Upper lobe of left lung (tissue), 6 donors: ENCODE measurements around the gene TBCCD1. TPM values are rescaled to one million over a fixed set of nuclear protein-coding genes. Genes with fewer than 3 reads are reported as not detected.
"Not testable (repeated sequence)": the region's sequence is repeated elsewhere in the genome, so short reads cannot be mapped to it uniquely, and the experiment has no call there.

ENCODE experiments used
- ATAC-seq, 2 donors: fragments of 200-7000 bp; cut with Tn5 transposase; one replicate each; pipeline ENCODE4 v1.9.1; 2022; ENCODE audit warnings: mild to moderate bottlenecking in 2 of 2, moderate library complexity in 2 of 2; ENCODE audit not compliant: low FRiP score in 2 of 2
- DNase-seq, 2 donors: peaks; one replicate each; pipeline ENCODE4 v3.0.0-alpha.2; 2019 to 2020
- H3K27ac ChIP-seq, 4 donors: fragments of 200-600 bp; sonication (generic); one replicate each; pipeline ENCODE4 v1.5.1; 2016 to 2019
- H3K27me3 ChIP-seq, 4 donors: fragments of 200-600 bp; sonication (generic); one replicate each; pipeline ENCODE4 v1.5.1; 2017 to 2019
- H3K36me3 ChIP-seq, 4 donors: fragments of 200-600 bp; sonication (generic); one replicate each; pipeline ENCODE4 v1.5.1; 2016 to 2019
- H3K4me1 ChIP-seq, 4 donors: fragments of 200-600 bp; sonication (generic); one replicate each; pipeline ENCODE4 v1.5.1; 2018 to 2019
- H3K4me3 ChIP-seq, 4 donors: fragments of 200-600 bp; sonication (generic); one replicate each; pipeline ENCODE4 v1.5.1; 2017 to 2019; ENCODE audit warnings: mild to moderate bottlenecking in 2 of 4, moderate library complexity in 1 of 4
- H3K9me3 ChIP-seq, 4 donors: fragments of 200-600 bp; sonication (generic); one replicate each; pipeline ENCODE4 v1.5.1; 2018 to 2019
- EP300 ChIP-seq, 4 donors: sonication (generic); formaldehyde crosslinking; IDR thresholded peaks; one replicate each; pipeline ENCODE4 v1.5.1; 2017; ENCODE audit warnings: antibody characterized with exemption in 4 of 4, control low read depth in 2 of 4
- POLR2A ChIP-seq, 4 donors: fragments of 450-650 bp; IDR thresholded peaks; one replicate each; pipeline ENCODE4 v1.5.1; 2016 to 2017; ENCODE audit warnings: antibody characterized with exemption in 4 of 4, mild to moderate bottlenecking in 2 of 4
- POLR2AphosphoS5 ChIP-seq, 2 donors: sonication (generic); formaldehyde crosslinking; IDR thresholded peaks; one replicate each; pipeline ENCODE4 v1.5.1; 2017; ENCODE audit warnings: antibody characterized with exemption in 2 of 2
- WGBS, 2 donors: methylation state at CpG; one replicate each; pipeline ENCODE4 v1.1.5; 2017 to 2018; 5-methylcytosine and 5-hydroxymethylcytosine counted together
- total RNA-seq, 6 donors: library from RNA; depleted of rRNA in 4 of 6; stranded (reverse); fragments of >200 nt in 4 of 6; gene quantifications; one replicate each; pipeline versions ENCODE4 v1.1.0 to v1.2.1, GENCODE V29; 2016 to 2021
- TF ChIP-seq, protein P1 (sequence below), 6 experiments: fragments of 450-650 bp in 4 of 6; fragments of 200-600 bp in 2 of 6; sonication (generic) in 2 of 6; IDR thresholded peaks; one replicate each; pipeline ENCODE4 v1.5.1; 2016 to 2019; ENCODE audit warnings: antibody characterized with exemption in 6 of 6
- donor health status: DM: no; HTN: no; CAD: no; lungs with moderate emphysema.
- donor health status: DM: no; HTN: yes; CAD: no; lungs with severe emphysema.

TBCCD1 gene
- total RNA-seq, 6 donors from 2014 or later, result 8.3 to 20.4 (median 11.0) TPM

DNA sequence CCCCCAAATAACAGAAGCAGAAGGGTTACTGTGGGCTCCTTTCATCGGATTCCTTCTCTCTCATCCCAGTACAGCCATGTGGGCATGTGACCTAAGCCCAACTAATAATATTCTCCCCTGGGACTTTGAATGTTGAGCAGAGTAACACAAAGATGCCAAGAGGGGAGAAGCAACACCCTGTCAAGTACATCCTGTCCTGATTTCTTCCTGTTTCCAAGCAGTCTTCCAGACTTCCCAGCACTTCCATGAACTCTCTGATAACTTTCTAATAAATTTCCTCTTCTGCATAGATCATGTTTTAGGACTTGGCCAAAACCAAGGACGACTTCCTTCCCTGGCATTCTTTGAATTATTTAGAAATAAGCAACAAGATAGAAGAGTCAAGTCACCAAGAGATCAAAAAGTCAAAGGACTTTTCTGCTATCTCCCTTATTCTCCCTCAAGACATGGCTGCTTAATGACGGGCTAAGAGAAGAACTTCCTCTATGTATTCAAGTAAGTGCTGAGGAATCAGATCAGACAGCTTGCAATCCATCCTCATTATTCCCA lies 60.9 kb downstream of the TBCCD1 start:
- Histone ChIP-seq H3K27ac (no peak overlapping the region), H3K4me3 (no peak overlapping the region), H3K4me1 (peaks cover 0 to 3% (median 0%) of the 10 kb centered on the region in 4 donors), H3K27me3 (no peaks in the 10 kb centered on the region), H3K9me3 (no peaks in the 10 kb centered on the region), H3K36me3 (no peaks in the 10 kb centered on the region)
- DNase-seq, result no peak
- WGBS, 2 donors, result 58 to 59% methylated on average over 3 of the region's 3 CpGs
- no peak for ATAC-seq
- peak in 1 of 2 donors; percentile 25 for TF ChIP-seq POLR2AphosphoS5 (IDR thresholded peaks at IDR 0.05)
- peak in 3 of 4 donors; percentile 26 to 77 (median 77) for TF ChIP-seq EP300 (IDR thresholded peaks at IDR 0.05)
- TF ChIP-seq, protein P1, sequence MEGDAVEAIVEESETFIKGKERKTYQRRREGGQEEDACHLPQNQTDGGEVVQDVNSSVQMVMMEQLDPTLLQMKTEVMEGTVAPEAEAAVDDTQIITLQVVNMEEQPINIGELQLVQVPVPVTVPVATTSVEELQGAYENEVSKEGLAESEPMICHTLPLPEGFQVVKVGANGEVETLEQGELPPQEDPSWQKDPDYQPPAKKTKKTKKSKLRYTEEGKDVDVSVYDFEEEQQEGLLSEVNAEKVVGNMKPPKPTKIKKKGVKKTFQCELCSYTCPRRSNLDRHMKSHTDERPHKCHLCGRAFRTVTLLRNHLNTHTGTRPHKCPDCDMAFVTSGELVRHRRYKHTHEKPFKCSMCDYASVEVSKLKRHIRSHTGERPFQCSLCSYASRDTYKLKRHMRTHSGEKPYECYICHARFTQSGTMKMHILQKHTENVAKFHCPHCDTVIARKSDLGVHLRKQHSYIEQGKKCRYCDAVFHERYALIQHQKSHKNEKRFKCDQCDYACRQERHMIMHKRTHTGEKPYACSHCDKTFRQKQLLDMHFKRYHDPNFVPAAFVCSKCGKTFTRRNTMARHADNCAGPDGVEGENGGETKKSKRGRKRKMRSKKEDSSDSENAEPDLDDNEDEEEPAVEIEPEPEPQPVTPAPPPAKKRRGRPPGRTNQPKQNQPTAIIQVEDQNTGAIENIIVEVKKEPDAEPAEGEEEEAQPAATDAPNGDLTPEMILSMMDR (IDR thresholded peaks at IDR 0.05), result no peak
- TF ChIP-seq POLR2A (IDR thresholded peaks at IDR 0.05), result no peak

DNA sequence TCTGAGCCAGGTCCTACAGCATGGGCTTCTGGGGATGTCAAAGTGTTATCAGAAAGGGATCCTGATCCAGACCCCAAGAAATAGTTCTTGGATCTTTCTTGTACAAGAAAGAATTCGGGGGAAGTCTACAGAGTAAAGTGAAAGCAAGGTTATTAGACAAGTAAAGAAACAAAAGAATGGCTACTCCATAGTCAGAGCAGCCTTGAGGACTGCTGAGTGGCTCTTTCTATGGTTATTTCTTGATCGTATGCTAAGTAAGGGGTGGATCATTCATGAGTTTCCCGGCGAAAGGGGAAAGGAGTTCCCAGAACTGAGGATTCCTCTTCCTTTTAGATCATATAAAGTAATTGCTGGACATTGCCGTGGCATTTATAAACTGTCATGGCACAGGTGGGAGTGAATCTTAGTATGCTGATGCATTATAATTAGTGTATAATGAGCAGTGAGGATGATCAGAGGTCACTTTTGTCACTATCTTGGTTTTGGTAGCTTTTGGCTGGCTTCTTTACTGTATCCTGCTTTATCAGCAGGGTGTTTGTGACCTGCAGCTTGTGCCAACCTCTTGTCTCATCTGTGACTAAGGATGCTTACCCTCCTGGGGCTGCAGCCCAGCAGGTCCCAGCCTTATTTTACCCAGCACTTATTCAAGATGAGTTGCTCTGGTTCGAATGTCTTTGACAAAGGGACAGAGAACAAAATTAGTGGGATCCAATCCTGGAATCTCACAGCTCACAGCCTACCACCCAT lies 64.0 kb downstream of the TBCCD1 start:
- H3K4me1 ChIP-seq, result peaks cover 0 to 3% (median 0%) of the 10 kb centered on the region in 4 donors
- no peak overlapping the region for H3K4me3 ChIP-seq
- ATAC-seq (no peak), DNase-seq (no peak)
- 51 to 53% methylated on average over 6 of the region's 6 CpGs for WGBS, 2 donors
- H3K27me3 ChIP-seq, result no peaks in the 10 kb centered on the region
- H3K9me3 ChIP-seq, result no peaks in the 10 kb centered on the region
- TF ChIP-seq POLR2A (IDR thresholded peaks at IDR 0.05) (no peak), EP300 (IDR thresholded peaks at IDR 0.05) (no peak), POLR2AphosphoS5 (IDR thresholded peaks at IDR 0.05) (no peak)
- TF ChIP-seq, protein P1 (IDR thresholded peaks at IDR 0.05), result no peak
- H3K36me3 ChIP-seq, result no peaks in the 10 kb centered on the region
- no peak overlapping the region for H3K27ac ChIP-seq

DNA sequence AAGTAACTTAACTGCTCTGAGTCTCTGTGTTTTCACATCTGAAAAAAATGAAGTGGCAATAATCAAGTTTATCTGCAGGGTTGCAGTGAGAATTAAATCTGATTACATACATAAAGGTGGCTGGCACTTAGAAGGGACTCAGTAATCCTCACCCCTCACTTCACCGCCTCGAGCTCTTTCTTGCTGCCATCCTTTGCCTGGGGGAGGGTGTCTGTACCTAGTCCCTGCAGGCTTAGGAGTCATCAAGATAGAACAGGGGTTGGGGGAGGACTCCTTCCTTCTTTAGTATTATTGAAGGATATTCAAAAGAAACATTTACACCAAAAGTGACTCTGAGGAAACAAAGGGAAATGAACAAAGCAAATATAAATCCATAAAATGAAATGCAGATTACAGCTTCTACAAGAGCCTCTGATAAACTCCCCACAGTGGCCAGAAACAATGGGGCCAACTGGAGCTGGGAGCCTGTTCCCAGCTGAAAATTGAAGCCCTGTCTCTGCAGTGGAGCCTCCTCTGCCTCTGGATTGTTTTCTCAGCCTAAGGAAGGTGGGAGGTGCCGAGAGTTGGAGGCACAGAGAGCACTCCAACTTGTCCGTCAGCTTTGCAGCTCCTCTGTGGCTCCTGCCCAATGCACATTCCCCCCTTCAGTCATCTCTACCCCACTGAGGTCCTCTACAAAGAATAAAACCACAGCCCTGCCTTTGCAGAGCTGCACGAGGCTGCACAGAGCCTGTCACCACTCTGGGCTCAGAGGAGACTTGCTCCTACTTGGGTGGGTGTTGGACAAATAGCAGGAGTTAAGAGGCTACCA lies 64.8 kb downstream of the TBCCD1 start:
- Histone ChIP-seq H3K27me3 (no peaks in the 10 kb centered on the region), H3K4me1 (peaks cover 0 to 3% (median 0%) of the 10 kb centered on the region in 4 donors), H3K9me3 (no peaks in the 10 kb centered on the region), H3K4me3 (no peak overlapping the region), H3K27ac (no peak overlapping the region), H3K36me3 (no peaks in the 10 kb centered on the region)
- 45 to 80% methylated on average over 2 to 5 of the region's 5 CpGs for WGBS, 2 donors
- ATAC-seq (no peak), DNase-seq (no peak)
- TF ChIP-seq, protein P1 (IDR thresholded peaks at IDR 0.05), result no peak
- TF ChIP-seq POLR2AphosphoS5 (IDR thresholded peaks at IDR 0.05), result no peak
- no peak for TF ChIP-seq EP300 (IDR thresholded peaks at IDR 0.05)
- TF ChIP-seq POLR2A (IDR thresholded peaks at IDR 0.05), result no peak

DNA sequence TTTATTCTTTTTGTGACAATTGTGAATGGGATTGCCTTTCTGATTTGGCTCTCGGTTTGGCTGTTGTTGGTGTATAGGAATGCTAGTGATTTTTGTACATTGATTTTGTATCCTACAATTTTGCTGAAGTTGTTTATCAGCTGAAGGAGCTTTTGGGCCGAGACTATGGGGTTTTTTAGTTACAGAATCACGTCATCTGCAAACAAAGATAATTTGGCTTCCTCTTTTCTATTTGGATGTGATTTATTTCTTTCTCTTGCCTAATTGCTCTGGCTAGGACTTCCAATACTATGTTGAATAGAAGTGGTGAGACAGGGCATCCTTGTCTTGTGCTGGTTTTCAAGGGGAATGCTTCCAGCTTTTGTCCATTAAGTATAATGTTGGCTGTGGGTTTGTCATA lies 67.2 kb downstream of the TBCCD1 start:
- H3K27ac ChIP-seq, H3K4me3 ChIP-seq, DNase-seq, H3K9me3 ChIP-seq, H3K36me3 ChIP-seq, H3K27me3 ChIP-seq, H3K4me1 ChIP-seq, ATAC-seq: not testable (repeated sequence)
- 58 to 67% methylated on average over 3 of the region's 3 CpGs for WGBS, 2 donors

DNA sequence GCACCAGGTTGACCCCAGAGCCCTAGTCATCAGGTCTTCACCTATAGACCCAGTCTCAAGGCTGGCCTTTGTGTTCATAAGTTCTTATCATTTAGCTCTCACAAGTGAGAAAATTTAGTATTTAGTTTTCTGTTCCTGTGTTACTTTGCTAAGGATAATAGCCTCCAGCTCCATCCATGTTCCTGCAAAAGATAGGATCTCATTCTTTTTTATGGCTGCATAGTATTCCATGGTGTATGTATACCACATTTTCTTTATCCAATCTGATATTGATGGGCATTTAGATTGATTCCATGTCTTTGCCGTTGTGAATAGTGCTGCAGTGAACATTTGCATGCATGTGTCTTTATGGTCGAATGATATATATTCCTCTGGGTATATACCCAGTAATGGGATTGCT lies 69.1 kb downstream of the TBCCD1 start:
- H3K27me3 ChIP-seq, H3K9me3 ChIP-seq, H3K27ac ChIP-seq, H3K4me1 ChIP-seq, DNase-seq, H3K36me3 ChIP-seq, ATAC-seq, H3K4me3 ChIP-seq: not testable (repeated sequence)
- WGBS, 2 donors, result 97 to 98% methylated on average over 2 of the region's 2 CpGs
